ENCODE data around the gene ROBO3. TPM values are rescaled to one million over a fixed set of nuclear protein-coding genes. Genes with fewer than 3 reads are reported as not detected.

The ROBO3 gene
- total RNA-seq, 1 experiment from 2014 or later, result 30.7 TPM

DNA sequence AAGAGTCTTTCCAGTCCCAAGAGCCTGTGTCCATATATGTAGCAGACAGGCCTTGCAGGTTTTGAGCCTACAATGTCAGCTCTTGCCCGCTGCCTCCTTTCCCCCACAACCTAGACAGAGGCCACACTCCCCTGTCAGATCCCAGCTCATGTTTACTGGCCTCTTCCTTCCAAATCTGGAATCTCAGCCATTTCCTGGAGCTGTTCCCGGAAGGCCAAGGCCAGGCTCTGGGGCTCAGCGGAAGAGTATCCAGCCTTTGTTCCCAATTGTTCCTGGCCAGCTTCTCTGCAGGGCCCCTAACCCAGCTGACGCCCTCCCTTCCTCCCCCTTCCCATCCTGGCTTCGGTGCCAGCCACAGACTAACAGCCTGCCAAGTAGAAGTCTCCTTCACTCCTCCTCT, 33.5 kb downstream of the ROBO3 start:
- TF ChIP-seq, protein P1, sequence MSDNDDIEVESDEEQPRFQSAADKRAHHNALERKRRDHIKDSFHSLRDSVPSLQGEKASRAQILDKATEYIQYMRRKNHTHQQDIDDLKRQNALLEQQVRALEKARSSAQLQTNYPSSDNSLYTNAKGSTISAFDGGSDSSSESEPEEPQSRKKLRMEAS (IDR thresholded peaks at IDR 0.05), result no peak
- peak; percentile 6; the same call in 1 of the 2 replicates for TF ChIP-seq POLR2AphosphoS5 (IDR thresholded peaks at IDR 0.05; ENCODE audit: low read depth, low read length)
- no peak overlapping the region for H3K27ac ChIP-seq (ENCODE audit: low read depth, low read length)
- intact Hi-C loops (cut with micrococcal nuclease), result no loop called here
- H3K4me1 ChIP-seq (ENCODE audit: control insufficient read depth in 1 of 2, insufficient read depth in 2 of 2, low read length in 2 of 2), result peaks cover 6 to 42% of the 10 kb centered on the region in 2 experiments
- H3K9me2 ChIP-seq (ENCODE audit: insufficient read depth), result no peaks in the 10 kb centered on the region
- ChIA-PET RAD21 (ENCODE audit: low non-redundant PET in 1 of 2, low total read pairs in 2 of 2, uncharacterized antibody in 2 of 2, unreplicated experiment in 2 of 2) (no interaction called here), CTCF (interaction anchor here (2.6 kb wide), 1 partner anchor 23 kb away, joined by 15 read pairs; no protein-coding TSS in a partner anchor), POLR2A (interaction anchor here (0.6 to 1.9 kb wide), 3 partner anchors 22 to 141 kb away, joined by 3 to 19 read pairs (median 5); partner anchors contain the start of gene CCDC15)
- H3K79me2 ChIP-seq (ENCODE audit: insufficient read depth, low read length), result no peaks in the 10 kb centered on the region
- H3K9me3 ChIP-seq (ENCODE audit: control insufficient read depth in 1 of 2, insufficient read depth in 1 of 2, low read depth in 1 of 2, low read length in 2 of 2), result no peaks in the 10 kb centered on the region
- no peaks in the 10 kb centered on the region for H4K20me1 ChIP-seq (ENCODE audit: insufficient read depth)
- BruUV-seq (replicated peaks), result no TSS peak
- DNase-seq (ENCODE audit: low read depth, low spot score), result no peak
- H3K9ac ChIP-seq (ENCODE audit: low read length), result no peak overlapping the region
- peak overlapping the region; percentile 42 for H3K4me2 ChIP-seq (ENCODE audit: low read length)
- H3K27me3 ChIP-seq (ENCODE audit: insufficient read depth, low read length), result no peaks in the 10 kb centered on the region
- H3K4me3 ChIP-seq (replicated peaks in 1 of 2; ENCODE audit: low read depth in 1 of 2, low read length in 2 of 2), result no peak overlapping the region; a peak in 1 of 4 replicates
- peak overlapping the region; percentile 33 for H2AFZ ChIP-seq (ENCODE audit: low read depth, low read length, poor library complexity, severe bottlenecking)
- H3K36me3 ChIP-seq (ENCODE audit: control insufficient read depth in 1 of 2, insufficient read depth in 2 of 2, low read length in 2 of 2), result no peaks in the 10 kb centered on the region
- peak; percentile 6; the same call in 1 of the 2 replicates for ATAC-seq

DNA sequence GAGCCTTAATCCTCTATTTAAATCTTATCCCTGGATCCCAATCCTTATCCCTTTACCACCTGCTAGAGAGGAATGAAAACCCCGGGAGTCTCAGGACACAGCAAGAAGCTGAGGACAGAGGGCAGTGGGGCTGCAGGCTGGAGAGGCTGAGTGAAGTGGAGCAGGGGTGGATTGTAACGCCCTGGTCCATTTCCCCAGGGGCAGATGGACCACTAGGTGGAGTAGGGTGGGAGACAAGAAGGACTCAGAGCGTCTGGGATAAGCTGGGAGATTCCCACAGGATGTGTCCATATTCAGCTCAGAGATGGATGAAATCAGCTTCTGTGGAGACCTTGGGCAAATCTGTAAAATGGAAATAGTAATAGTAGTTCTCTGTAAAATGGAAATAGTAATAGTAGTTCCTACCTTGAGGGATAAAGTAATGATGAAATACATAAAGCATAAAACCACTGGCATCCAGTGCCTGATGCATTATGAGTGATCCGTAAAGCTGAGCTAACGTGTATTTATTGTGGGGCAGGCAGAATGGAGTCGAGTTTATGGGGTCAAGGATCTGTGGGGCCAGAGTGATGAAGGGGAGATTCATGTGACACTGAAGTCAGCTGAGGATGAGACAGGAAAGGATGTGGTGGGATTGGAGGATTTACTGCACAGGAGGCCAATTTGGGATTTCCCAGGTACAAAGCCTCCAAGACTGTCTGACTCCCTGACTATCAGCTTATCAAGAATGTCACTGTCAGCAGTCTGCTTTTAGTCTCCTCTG, 34.3 kb downstream of the ROBO3 start:
- ATAC-seq (no peak), DNase-seq (ENCODE audit: low read depth, low spot score) (no peak)
- Histone ChIP-seq H3K27me3 (ENCODE audit: insufficient read depth, low read length) (no peaks in the 10 kb centered on the region), H3K4me1 (ENCODE audit: control insufficient read depth in 1 of 2, insufficient read depth in 2 of 2, low read length in 2 of 2) (peaks cover 6 to 42% of the 10 kb centered on the region in 2 experiments), H3K9ac (ENCODE audit: low read length) (no peak overlapping the region), H3K4me2 (ENCODE audit: low read length) (peak overlapping the region; percentile 69), H3K27ac (ENCODE audit: low read depth, low read length) (no peak overlapping the region), H2AFZ (ENCODE audit: low read depth, low read length, poor library complexity, severe bottlenecking) (no peak overlapping the region), H3K9me2 (ENCODE audit: insufficient read depth) (0 out of 2 replicates have a peak, but pooled peaks cover 2% of the 10 kb centered on the region), H3K36me3 (ENCODE audit: control insufficient read depth in 1 of 2, insufficient read depth in 2 of 2, low read length in 2 of 2) (no peaks in the 10 kb centered on the region), H3K9me3 (ENCODE audit: control insufficient read depth in 1 of 2, insufficient read depth in 1 of 2, low read depth in 1 of 2, low read length in 2 of 2) (no peaks in the 10 kb centered on the region), H3K4me3 (replicated peaks in 1 of 2; ENCODE audit: low read depth in 1 of 2, low read length in 2 of 2) (no peak overlapping the region), H4K20me1 (ENCODE audit: insufficient read depth) (no peaks in the 10 kb centered on the region), H3K79me2 (ENCODE audit: insufficient read depth, low read length) (no peaks in the 10 kb centered on the region)
- intact Hi-C loops (cut with micrococcal nuclease), result no loop called here
- ChIA-PET RAD21 (ENCODE audit: low non-redundant PET in 1 of 2, low total read pairs in 2 of 2, uncharacterized antibody in 2 of 2, unreplicated experiment in 2 of 2) (no interaction called here), POLR2A (interaction anchor here (1.6 to 1.9 kb wide), 2 partner anchors 23 kb away, joined by 8 to 19 read pairs; no protein-coding TSS in a partner anchor), CTCF (interaction anchor here (2.6 kb wide), 1 partner anchor 23 kb away, joined by 15 read pairs; no protein-coding TSS in a partner anchor)
- no TSS peak for BruUV-seq (replicated peaks)
- no peak for TF ChIP-seq ZNF274 (IDR thresholded peaks at IDR 0.05; ENCODE audit: low read depth, low read length)
- TF ChIP-seq, protein P2, sequence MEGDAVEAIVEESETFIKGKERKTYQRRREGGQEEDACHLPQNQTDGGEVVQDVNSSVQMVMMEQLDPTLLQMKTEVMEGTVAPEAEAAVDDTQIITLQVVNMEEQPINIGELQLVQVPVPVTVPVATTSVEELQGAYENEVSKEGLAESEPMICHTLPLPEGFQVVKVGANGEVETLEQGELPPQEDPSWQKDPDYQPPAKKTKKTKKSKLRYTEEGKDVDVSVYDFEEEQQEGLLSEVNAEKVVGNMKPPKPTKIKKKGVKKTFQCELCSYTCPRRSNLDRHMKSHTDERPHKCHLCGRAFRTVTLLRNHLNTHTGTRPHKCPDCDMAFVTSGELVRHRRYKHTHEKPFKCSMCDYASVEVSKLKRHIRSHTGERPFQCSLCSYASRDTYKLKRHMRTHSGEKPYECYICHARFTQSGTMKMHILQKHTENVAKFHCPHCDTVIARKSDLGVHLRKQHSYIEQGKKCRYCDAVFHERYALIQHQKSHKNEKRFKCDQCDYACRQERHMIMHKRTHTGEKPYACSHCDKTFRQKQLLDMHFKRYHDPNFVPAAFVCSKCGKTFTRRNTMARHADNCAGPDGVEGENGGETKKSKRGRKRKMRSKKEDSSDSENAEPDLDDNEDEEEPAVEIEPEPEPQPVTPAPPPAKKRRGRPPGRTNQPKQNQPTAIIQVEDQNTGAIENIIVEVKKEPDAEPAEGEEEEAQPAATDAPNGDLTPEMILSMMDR (IDR thresholded peaks at IDR 0.05 in 2 of 3, conservative IDR thresholded peaks at IDR 0.05 in 1 of 3; ENCODE audit: borderline replicate concordance in 1 of 3, insufficient read depth in 1 of 3, low read depth in 2 of 3, low read length in 2 of 3), result peak in 1 of 3 experiments; percentile 25; a peak in 1 of 6 replicates
